Mucosa of descending colon (tissue), 3 donors: ENCODE measurements around the gene SERPINE2. TPM values are rescaled to one million over a fixed set of nuclear protein-coding genes. Genes with fewer than 3 reads are reported as not detected.
"Not testable (repeated sequence)": the region's sequence is repeated elsewhere in the genome, so short reads cannot be mapped to it uniquely, and the experiment has no call there.

Source experiments
- ATAC-seq: fragments of 200-7000 bp; cut with Tn5 transposase; one replicate; pipeline ENCODE4 v1.9.1; 2020; ENCODE audit warnings: mild to moderate bottlenecking, moderate library complexity
- DNase-seq, 3 donors: peaks; one replicate each; pipeline ENCODE4 v3.0.0-alpha.2; 2020
- H3K36me3 ChIP-seq: fragments of 200-600 bp; one replicate; pipeline ENCODE4 v1.8.0; 2021; ENCODE audit warnings: low read depth, mild to moderate bottlenecking
- H3K4me1 ChIP-seq: fragments of 200-600 bp; one replicate; pipeline ENCODE4 v1.8.0; 2021; ENCODE audit warnings: low read depth, mild to moderate bottlenecking
- H3K4me3 ChIP-seq: fragments of 200-600 bp; one replicate; pipeline ENCODE4 v1.8.0; 2021; ENCODE audit warnings: mild to moderate bottlenecking
- H3K9me3 ChIP-seq: fragments of 200-600 bp; one replicate; pipeline ENCODE4 v1.8.0; 2021; ENCODE audit warnings: mild to moderate bottlenecking
- intact Hi-C, 2 donors: fragments of 100-400 bp; cut with DNase I in 1 of 2; cut with micrococcal nuclease in 1 of 2; formaldehyde crosslinking; loops; one replicate each; pipeline versions ENCODE4 v1.11.0 to v1.11.1; 2022; cut with DNase I, micrococcal nuclease
- total RNA-seq, 3 donors: library from RNA; stranded (reverse); fragmentation: NEBNext Ultra II Directional in 2 of 3; extraction: Animal tissue kit (Norgen Biotek cat#: 25700) in 2 of 3; gene quantifications; one replicate each; pipeline versions ENCODE4 v1.2.1 to v1.2.4, GENCODE V29; 2021 to 2023
- TF ChIP-seq, protein P1 (sequence below): fragments of 200-600 bp; IDR thresholded peaks from one replicate; pipeline ENCODE4 v1.8.0; 2022; ENCODE audit warnings: antibody characterized with exemption, mild to moderate bottlenecking
- donor health status: DM: no; HTN: no; CAD: no; lungs with moderate emphysema.
- donor health status: DM: no; HTN: no; CAD: no.
- donor health status: DM: no; HTN: yes; CAD: no.

Gene SERPINE2
- total RNA-seq, 3 donors from 2014 or later: 10.6 to 15.9 (median 12.4) TPM

DNA sequence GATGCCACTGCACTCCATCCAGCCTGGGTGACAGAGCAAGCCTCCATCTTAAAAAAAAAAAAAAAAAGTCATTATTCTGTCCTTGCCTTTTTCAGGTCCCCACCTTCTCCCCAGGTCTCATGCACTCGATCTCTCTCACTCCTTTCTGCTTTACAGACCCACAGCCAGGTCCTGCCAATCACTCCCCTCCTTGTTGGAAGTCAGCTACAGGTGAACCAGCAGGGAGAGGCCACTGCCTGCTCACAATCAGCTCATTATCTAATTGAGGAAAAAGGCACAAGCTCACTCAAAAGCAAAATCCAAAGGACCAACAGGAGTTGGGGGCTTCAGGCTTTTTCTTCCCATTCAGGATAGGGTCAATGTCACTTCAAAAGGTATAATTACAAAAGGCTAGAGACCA is 96.0 kb downstream of the SERPINE2 start:
- TF ChIP-seq, protein P1, sequence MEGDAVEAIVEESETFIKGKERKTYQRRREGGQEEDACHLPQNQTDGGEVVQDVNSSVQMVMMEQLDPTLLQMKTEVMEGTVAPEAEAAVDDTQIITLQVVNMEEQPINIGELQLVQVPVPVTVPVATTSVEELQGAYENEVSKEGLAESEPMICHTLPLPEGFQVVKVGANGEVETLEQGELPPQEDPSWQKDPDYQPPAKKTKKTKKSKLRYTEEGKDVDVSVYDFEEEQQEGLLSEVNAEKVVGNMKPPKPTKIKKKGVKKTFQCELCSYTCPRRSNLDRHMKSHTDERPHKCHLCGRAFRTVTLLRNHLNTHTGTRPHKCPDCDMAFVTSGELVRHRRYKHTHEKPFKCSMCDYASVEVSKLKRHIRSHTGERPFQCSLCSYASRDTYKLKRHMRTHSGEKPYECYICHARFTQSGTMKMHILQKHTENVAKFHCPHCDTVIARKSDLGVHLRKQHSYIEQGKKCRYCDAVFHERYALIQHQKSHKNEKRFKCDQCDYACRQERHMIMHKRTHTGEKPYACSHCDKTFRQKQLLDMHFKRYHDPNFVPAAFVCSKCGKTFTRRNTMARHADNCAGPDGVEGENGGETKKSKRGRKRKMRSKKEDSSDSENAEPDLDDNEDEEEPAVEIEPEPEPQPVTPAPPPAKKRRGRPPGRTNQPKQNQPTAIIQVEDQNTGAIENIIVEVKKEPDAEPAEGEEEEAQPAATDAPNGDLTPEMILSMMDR: no peak

DNA sequence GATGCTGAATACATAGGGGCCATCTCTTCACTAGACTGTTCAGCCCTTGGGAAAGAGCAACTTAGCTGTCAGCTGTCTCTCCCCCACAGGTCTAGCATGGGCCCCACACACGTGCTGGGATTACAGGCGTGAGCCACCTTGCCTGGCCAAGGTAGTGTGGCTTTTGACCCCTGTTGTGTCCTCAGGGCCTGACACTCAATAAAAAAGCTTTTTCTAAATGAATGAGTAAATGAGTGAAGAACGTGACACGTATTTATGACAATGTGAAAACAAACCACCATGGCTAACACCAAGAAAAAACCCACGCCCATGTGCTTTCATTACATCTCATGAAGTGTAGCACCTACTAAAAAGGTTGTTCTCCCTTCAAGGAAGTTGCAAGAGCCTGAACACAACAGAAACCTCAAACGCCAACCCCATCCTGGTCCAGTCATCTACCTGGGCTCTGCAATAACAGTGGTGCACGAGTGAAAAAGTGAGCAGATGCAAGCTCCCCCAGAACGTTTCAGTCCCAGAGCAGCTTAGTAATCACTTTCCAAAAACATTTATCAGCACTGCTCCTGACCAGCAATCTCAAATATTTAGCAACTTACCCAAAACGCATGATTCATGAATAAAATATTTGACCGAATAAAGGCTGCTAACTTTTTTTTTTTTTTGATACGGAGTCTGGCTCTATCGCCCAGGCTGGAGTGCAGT is 97.4 kb downstream of the SERPINE2 start:
- intact Hi-C loops: no loop called here
- TF ChIP-seq, protein P1: no peak
- Histone ChIP-seq H3K4me3 (no peak overlapping the region), H3K9me3 (no peaks in the 10 kb centered on the region), H3K36me3 (no peaks in the 10 kb centered on the region), H3K4me1 (peaks cover 35% of the 10 kb centered on the region)
- peak in 1 of 3 donors; percentile 35 for DNase-seq
- ATAC-seq: peak; percentile 37

More for the DNA sequence above, 96.0 kb downstream of the SERPINE2 start:
- peaks cover 23% of the 10 kb centered on the region for H3K4me1 ChIP-seq
- H3K4me3 ChIP-seq: no peak overlapping the region
- DNase-seq (no peak), ATAC-seq (peak; percentile 1)
- intact Hi-C loops: no loop called here
- H3K9me3 ChIP-seq: no peaks in the 10 kb centered on the region
- H3K36me3 ChIP-seq: no peaks in the 10 kb centered on the region

DNA sequence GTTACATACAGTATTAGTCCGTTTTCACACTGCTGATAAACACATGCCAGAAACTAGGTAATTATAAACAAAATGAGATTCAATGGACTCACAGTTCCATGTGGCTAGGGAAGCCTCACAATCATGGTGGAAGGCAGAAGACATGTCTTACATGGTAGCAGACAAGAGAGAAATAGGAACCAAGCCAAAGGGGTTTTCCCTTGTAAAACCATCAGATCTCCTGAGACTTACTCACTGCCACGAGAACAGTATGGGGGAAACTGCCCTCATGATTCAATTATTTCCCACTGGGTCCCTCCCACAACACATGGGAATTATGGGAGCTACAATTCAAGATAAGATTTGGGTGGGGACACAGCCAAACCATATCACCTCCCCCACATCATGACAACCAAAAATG is 99.6 kb downstream of the SERPINE2 start:
- ATAC-seq, intact Hi-C loops: not testable (repeated sequence)

DNA sequence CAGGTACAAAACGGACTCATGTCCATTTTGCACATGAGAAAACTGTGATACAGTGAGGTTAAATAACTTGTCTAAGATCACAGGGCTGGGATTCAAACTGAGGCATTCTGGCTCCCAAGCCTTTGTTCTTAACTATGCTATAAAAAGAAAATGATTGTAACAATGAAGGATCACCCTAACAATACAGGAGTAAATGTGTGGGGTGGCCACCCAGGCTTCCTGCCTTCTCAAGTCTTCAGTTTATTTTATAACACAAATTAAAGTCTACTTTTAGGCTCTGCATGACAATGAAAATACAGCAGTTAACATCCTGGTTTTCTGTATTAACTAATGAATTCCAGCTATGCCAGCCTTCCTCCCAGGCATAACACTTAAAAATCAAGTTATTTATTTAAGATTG is 101.6 kb downstream of the SERPINE2 start:
- DNase-seq: no peak
- no peaks in the 10 kb centered on the region for H3K36me3 ChIP-seq
- intact Hi-C loops: no loop called here
- TF ChIP-seq, protein P1: no peak
- no peak for ATAC-seq
- peaks cover 23% of the 10 kb centered on the region for H3K4me1 ChIP-seq
- no peaks in the 10 kb centered on the region for H3K9me3 ChIP-seq
- H3K4me3 ChIP-seq: no peak overlapping the region

More for the DNA sequence above, 99.6 kb downstream of the SERPINE2 start:
- H3K4me1 ChIP-seq: peaks cover 34% of the 10 kb centered on the region
- DNase-seq, H3K9me3 ChIP-seq, H3K36me3 ChIP-seq, H3K4me3 ChIP-seq: not testable (repeated sequence)

DNA sequence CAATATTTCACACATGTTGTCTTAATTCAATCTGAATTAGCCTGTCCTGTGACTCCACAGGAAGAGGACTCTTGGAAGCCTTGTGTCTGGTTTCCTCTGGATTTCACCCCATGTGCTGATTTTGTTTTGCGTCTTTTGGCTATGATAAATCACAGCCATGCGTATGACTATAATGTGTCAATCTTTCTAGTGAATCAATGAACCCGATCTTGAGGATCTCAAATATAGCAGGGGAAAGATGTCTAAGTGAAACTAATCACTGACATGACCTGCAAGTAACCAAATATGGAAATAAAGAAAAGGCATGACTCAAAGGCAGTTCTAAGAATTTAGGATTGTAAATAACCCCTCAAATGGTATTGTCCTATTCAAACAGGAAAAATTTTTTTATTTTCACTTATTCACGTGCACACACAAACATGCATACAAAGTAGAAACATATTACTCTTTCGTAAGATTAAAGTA is 102.2 kb downstream of the SERPINE2 start:
- no peaks in the 10 kb centered on the region for H3K36me3 ChIP-seq
- ATAC-seq (no peak), DNase-seq (no peak)
- intact Hi-C loops: no loop called here
- no peaks in the 10 kb centered on the region for H3K9me3 ChIP-seq
- peaks cover 20% of the 10 kb centered on the region for H3K4me1 ChIP-seq
- TF ChIP-seq, protein P1: no peak
- H3K4me3 ChIP-seq: no peak overlapping the region

DNA sequence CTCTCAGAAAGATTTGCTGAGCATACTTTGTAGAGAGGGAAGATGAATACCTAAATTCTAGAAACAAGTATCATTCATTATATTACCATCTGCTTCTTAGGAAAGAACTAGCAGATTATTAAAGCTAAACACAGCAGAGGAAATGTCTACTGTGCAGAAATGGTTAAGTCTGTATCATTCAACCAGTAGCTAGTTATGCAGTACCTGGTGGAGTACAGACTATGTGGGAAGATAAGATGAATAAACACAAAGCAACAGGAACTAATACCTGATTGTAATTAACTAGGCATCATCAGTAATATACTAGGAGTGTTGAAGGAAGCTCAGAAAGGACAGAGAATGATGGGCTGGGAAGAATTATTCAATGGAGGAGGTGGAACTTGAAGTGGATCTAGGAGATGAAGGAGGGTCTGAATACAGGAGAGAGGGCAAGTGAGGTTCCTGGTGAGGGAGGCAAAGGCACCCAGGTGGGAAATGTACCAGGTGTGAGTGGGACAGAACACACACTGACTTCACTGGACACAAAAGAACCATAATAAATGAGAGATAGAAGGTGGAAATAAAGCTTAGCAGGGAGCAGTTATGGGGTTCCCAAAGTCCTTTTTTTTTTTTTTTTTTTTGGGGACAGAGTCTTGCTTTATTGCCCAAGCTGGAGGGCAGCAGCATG is 103.5 kb downstream of the SERPINE2 start:
- ATAC-seq (no peak), DNase-seq (no peak)
- intact Hi-C loops: no loop called here
- H3K36me3 ChIP-seq: no peaks in the 10 kb centered on the region
- H3K9me3 ChIP-seq: no peaks in the 10 kb centered on the region
- no peak overlapping the region for H3K4me3 ChIP-seq
- H3K4me1 ChIP-seq: peaks cover 20% of the 10 kb centered on the region
- TF ChIP-seq, protein P1: no peak
